Upper lobe of left lung (tissue), 6 donors: ENCODE results near the gene RRP36. TPM values are rescaled to one million over a fixed set of nuclear protein-coding genes. Genes with fewer than 3 reads are reported as not detected.

Experiments
- ATAC-seq, 2 donors: fragments of 200-7000 bp; cut with Tn5 transposase; one replicate each; pipeline ENCODE4 v1.9.1; 2022; ENCODE audit warnings: mild to moderate bottlenecking in 2 of 2, moderate library complexity in 2 of 2; ENCODE audit not compliant: low FRiP score in 2 of 2
- DNase-seq, 2 donors: peaks; one replicate each; pipeline ENCODE4 v3.0.0-alpha.2; 2019 to 2020
- H3K27ac ChIP-seq, 4 donors: fragments of 200-600 bp; sonication (generic); one replicate each; pipeline ENCODE4 v1.5.1; 2016 to 2019
- H3K27me3 ChIP-seq, 4 donors: fragments of 200-600 bp; sonication (generic); one replicate each; pipeline ENCODE4 v1.5.1; 2017 to 2019
- H3K36me3 ChIP-seq, 4 donors: fragments of 200-600 bp; sonication (generic); one replicate each; pipeline ENCODE4 v1.5.1; 2016 to 2019
- H3K4me1 ChIP-seq, 4 donors: fragments of 200-600 bp; sonication (generic); one replicate each; pipeline ENCODE4 v1.5.1; 2018 to 2019
- H3K4me3 ChIP-seq, 4 donors: fragments of 200-600 bp; sonication (generic); one replicate each; pipeline ENCODE4 v1.5.1; 2017 to 2019; ENCODE audit warnings: mild to moderate bottlenecking in 2 of 4, moderate library complexity in 1 of 4
- H3K9me3 ChIP-seq, 4 donors: fragments of 200-600 bp; sonication (generic); one replicate each; pipeline ENCODE4 v1.5.1; 2018 to 2019
- EP300 ChIP-seq, 4 donors: sonication (generic); formaldehyde crosslinking; IDR thresholded peaks; one replicate each; pipeline ENCODE4 v1.5.1; 2017; ENCODE audit warnings: antibody characterized with exemption in 4 of 4, control low read depth in 2 of 4
- POLR2A ChIP-seq, 4 donors: fragments of 450-650 bp; IDR thresholded peaks; one replicate each; pipeline ENCODE4 v1.5.1; 2016 to 2017; ENCODE audit warnings: antibody characterized with exemption in 4 of 4, mild to moderate bottlenecking in 2 of 4
- POLR2AphosphoS5 ChIP-seq, 2 donors: sonication (generic); formaldehyde crosslinking; IDR thresholded peaks; one replicate each; pipeline ENCODE4 v1.5.1; 2017; ENCODE audit warnings: antibody characterized with exemption in 2 of 2
- WGBS, 2 donors: methylation state at CpG; one replicate each; pipeline ENCODE4 v1.1.5; 2017 to 2018; 5-methylcytosine and 5-hydroxymethylcytosine counted together
- total RNA-seq, 6 donors: library from RNA; depleted of rRNA in 4 of 6; stranded (reverse); fragments of >200 nt in 4 of 6; gene quantifications; one replicate each; pipeline versions ENCODE4 v1.1.0 to v1.2.1, GENCODE V29; 2016 to 2021
- TF ChIP-seq, protein P1 (sequence below), 6 experiments: fragments of 450-650 bp in 4 of 6; fragments of 200-600 bp in 2 of 6; sonication (generic) in 2 of 6; IDR thresholded peaks; one replicate each; pipeline ENCODE4 v1.5.1; 2016 to 2019; ENCODE audit warnings: antibody characterized with exemption in 6 of 6
- donor health status: DM: no; HTN: no; CAD: no; lungs with moderate emphysema.
- donor health status: DM: no; HTN: yes; CAD: no; lungs with severe emphysema.

Gene RRP36
- total RNA-seq, 6 donors from 2014 or later = 32.0 to 77.2 (median 45.9) TPM

GRCh38 chr6:43047998-43048397 is 26.6 kb downstream of the RRP36 start:
- H3K4me3 ChIP-seq = no peak overlapping the region
- TF ChIP-seq POLR2AphosphoS5 (IDR thresholded peaks at IDR 0.05) = no peak
- TF ChIP-seq, protein P1, sequence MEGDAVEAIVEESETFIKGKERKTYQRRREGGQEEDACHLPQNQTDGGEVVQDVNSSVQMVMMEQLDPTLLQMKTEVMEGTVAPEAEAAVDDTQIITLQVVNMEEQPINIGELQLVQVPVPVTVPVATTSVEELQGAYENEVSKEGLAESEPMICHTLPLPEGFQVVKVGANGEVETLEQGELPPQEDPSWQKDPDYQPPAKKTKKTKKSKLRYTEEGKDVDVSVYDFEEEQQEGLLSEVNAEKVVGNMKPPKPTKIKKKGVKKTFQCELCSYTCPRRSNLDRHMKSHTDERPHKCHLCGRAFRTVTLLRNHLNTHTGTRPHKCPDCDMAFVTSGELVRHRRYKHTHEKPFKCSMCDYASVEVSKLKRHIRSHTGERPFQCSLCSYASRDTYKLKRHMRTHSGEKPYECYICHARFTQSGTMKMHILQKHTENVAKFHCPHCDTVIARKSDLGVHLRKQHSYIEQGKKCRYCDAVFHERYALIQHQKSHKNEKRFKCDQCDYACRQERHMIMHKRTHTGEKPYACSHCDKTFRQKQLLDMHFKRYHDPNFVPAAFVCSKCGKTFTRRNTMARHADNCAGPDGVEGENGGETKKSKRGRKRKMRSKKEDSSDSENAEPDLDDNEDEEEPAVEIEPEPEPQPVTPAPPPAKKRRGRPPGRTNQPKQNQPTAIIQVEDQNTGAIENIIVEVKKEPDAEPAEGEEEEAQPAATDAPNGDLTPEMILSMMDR (IDR thresholded peaks at IDR 0.05) = no peak
- TF ChIP-seq EP300 (IDR thresholded peaks at IDR 0.05) = no peak
- TF ChIP-seq POLR2A (IDR thresholded peaks at IDR 0.05) = no peak
- peaks cover 6 to 71% (median 49%) of the 10 kb centered on the region in 4 donors for H3K36me3 ChIP-seq
- H3K27ac ChIP-seq = no peak overlapping the region
- H3K4me1 ChIP-seq = peaks cover 7 to 13% (median 8%) of the 10 kb centered on the region in 4 donors
- H3K27me3 ChIP-seq = no peaks in the 10 kb centered on the region
- DNase-seq = no peak
- H3K9me3 ChIP-seq = no peaks in the 10 kb centered on the region
- no peak for ATAC-seq
- 83 to 90% methylated on average over 3 to 7 of the region's 7 CpGs for WGBS, 2 donors

- no peak overlapping the region for H3K27ac ChIP-seq
- no peak overlapping the region for H3K4me3 ChIP-seq
- H3K4me1 ChIP-seq = peaks cover 16 to 24% (median 16%) of the 10 kb centered on the region in 4 donors
- peaks cover 7 to 49% (median 33%) of the 10 kb centered on the region in 4 donors for H3K36me3 ChIP-seq
- 91 to 97% methylated on average over 12 to 15 of the region's 17 CpGs for WGBS, 2 donors
- ATAC-seq (no peak), DNase-seq (peak in 1 of 2 donors; percentile 56)
- H3K9me3 ChIP-seq = no peaks in the 10 kb centered on the region
- no peak for TF ChIP-seq EP300 (IDR thresholded peaks at IDR 0.05)
- TF ChIP-seq POLR2AphosphoS5 (IDR thresholded peaks at IDR 0.05) = no peak
- TF ChIP-seq, protein P1 (IDR thresholded peaks at IDR 0.05) = no peak
- TF ChIP-seq POLR2A (IDR thresholded peaks at IDR 0.05) = no peak
- H3K27me3 ChIP-seq = no peaks in the 10 kb centered on the region
Observed at GRCh38 chr6:43050981-43051380, 29.6 kb downstream of the RRP36 start.

GRCh38 chr6:43052225-43052841 is 30.9 kb downstream of the RRP36 start:
- peak overlapping the region in 3 of 4 donors; percentile 88 to 94 (median 93) for H3K27ac ChIP-seq
- no peaks in the 10 kb centered on the region for H3K9me3 ChIP-seq
- peak in 1 of 2 donors; percentile 78 for DNase-seq
- ATAC-seq = no peak
- H3K4me3 ChIP-seq = peak overlapping the region in 3 of 4 donors; percentile 66 to 89 (median 76)
- peaks cover 4 to 47% (median 31%) of the 10 kb centered on the region in 4 donors for H3K36me3 ChIP-seq
- WGBS, 2 donors = 83 to 98% methylated on average over 5 to 19 of the region's 19 CpGs
- peaks cover 16 to 24% (median 16%) of the 10 kb centered on the region in 4 donors for H3K4me1 ChIP-seq
- no peak for TF ChIP-seq POLR2A (IDR thresholded peaks at IDR 0.05)
- no peak for TF ChIP-seq EP300 (IDR thresholded peaks at IDR 0.05)
- TF ChIP-seq, protein P1 (IDR thresholded peaks at IDR 0.05) = no peak
- no peak for TF ChIP-seq POLR2AphosphoS5 (IDR thresholded peaks at IDR 0.05)
- no peaks in the 10 kb centered on the region for H3K27me3 ChIP-seq

DNA sequence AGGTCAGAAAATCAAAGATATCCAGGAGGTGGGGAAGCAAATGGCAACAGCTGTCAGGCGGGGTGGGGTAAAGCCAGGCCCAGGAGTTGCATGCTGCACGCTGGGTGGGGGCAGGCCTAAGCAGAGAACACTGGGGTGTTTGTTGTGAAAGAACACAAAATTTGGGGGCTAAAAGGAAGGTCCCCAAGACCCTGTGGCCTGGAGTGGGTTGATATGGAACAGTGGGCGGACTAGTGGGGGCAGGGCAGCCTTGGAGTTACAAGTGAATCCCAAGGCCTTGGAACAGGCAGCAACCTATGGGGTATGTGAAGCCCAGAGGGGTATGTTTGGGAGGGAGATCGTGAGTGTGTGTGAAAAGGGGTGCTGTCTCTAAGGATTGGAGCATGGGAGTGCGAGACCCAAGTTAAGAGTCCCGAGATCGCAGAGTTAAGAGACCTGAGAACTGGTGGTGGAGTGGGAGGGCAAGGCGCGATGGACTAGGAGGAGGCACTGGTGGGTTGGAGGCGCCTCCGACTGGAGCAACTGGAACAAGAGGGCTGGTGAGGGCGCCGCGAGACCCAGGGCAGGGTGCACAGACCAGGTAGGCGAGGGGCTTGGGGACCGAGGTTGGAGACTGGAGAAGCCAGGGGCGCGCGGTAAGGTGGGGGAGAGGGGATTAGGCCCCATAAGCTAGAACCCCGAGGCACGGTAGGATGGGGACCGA is 31.6 kb downstream of the RRP36 start:
- TF ChIP-seq POLR2AphosphoS5 (IDR thresholded peaks at IDR 0.05) = no peak
- TF ChIP-seq POLR2A (IDR thresholded peaks at IDR 0.05) = no peak

GRCh38 chr6:43053545-43054205 is 32.3 kb downstream of the RRP36 start, which contains the start of gene CUL7:
TSS of gene CUL7 (minus strand) at chr6:43053851. CDS start at chr6:43052788, 1,063 bp downstream.
- Histone ChIP-seq H3K9me3 (no peaks in the 10 kb centered on the region), H3K27ac (peak within 1 kb of the TSS; percentile 83 to 94 (median 90)), H3K4me3 (peak within 1 kb of the TSS; percentile 62 to 89 (median 71)), H3K27me3 (no peaks in the 10 kb centered on the region), H3K36me3 (peaks cover 4 to 41% (median 28%) of the 10 kb centered on the region in 4 donors), H3K4me1 (peaks cover 23 to 34% (median 25%) of the 10 kb centered on the region in 4 donors)
- TF ChIP-seq POLR2AphosphoS5 (IDR thresholded peaks at IDR 0.05) (peak; percentile 82 to 91), POLR2A (IDR thresholded peaks at IDR 0.05) (peak in 2 of 4 donors; percentile 47 to 89), EP300 (IDR thresholded peaks at IDR 0.05) (peak in 1 of 4 donors; percentile 37)
- TF ChIP-seq, protein P1 (IDR thresholded peaks at IDR 0.05) = peak in 2 of 6 experiments; percentile 5 to 12
- DNase-seq = peak; percentile 96
- ATAC-seq = peak; percentile 97
- WGBS, 2 donors = 2 to 4% methylated on average over 16 to 42 of the region's 45 CpGs

More for the DNA sequence above, 31.6 kb downstream of the RRP36 start:
- peak overlapping the region; percentile 62 to 89 (median 71) for H3K4me3 ChIP-seq
- no peaks in the 10 kb centered on the region for H3K27me3 ChIP-seq
- DNase-seq = peak in 1 of 2 donors; percentile 35
- H3K36me3 ChIP-seq = peaks cover 4 to 48% (median 30%) of the 10 kb centered on the region in 4 donors
- peak; percentile 9 to 31 for ATAC-seq
- WGBS, 2 donors = 26 to 31% methylated on average over 22 of the region's 22 CpGs
- H3K9me3 ChIP-seq = no peaks in the 10 kb centered on the region
- H3K27ac ChIP-seq = peak overlapping the region; percentile 83 to 94 (median 90)
- peaks cover 17 to 27% (median 19%) of the 10 kb centered on the region in 4 donors for H3K4me1 ChIP-seq
